GM18499 (cell line): ENCODE results near the gene TRIM71.
"Not testable (repeated sequence)": the region's sequence is repeated elsewhere in the genome, so short reads cannot be mapped to it uniquely, and the experiment has no call there.

ENCODE experiments used
- ATAC-seq: cut with Tn5 transposase; IDR thresholded peaks from one replicate; pipeline ENCODE4 v1.9.1; 2021; ENCODE audit warnings: moderate number of reproducible peaks; ENCODE audit not compliant: insufficient read depth, unreplicated experiment

Gene TRIM71

DNA sequence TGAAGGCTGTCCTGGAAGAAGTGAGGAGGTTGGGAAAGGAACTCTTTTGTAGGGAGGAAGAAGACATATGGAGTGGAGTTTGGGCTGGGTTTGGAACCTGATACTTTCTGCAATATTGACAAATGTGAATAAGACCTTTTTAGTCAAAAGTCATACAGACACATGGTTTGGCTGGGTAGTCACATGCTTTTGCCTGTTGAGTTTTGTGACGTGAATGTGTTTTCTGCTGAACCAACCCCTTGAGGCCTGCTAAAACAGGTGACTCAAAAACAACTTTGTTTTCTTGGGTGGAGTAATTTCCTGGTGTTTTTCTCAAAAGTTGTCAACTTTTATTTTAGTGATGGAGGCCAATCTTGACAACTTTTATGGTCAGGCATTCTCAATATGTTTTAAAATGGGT lies 94.2 kb downstream of the TRIM71 start:
- no peak for ATAC-seq

DNA sequence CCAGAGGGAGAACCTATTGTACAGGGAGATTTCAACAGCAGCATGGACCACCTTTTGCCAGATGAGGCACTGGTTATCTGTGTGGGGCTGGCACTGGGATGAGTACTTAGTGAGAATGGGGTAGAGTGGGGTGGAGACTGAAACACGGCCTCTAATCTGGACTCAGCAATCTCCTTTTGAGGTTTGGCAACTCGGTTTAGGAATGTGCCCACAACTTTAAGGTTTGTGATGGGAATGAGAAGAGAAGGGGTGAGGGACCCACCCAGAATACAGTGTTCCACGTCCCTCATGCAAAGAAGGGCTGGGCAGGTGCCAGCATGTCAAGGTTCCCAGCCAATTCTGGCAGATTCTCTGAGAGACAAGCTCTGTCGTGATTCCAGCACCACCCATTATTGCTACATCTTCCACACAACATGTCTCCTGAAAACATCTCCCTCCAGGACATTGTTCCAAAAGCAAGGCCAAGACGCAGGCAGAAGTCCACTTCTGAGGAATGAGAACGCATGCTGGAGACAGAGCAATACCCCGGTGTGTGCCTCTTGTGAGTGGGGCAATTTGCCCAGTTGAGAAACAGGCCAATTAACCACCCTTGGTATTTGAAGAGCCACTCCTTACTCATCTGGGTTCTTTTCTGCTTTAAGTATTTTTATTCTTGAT lies 96.1 kb downstream of the TRIM71 start:
- no peak for ATAC-seq

- no peak for ATAC-seq
Measured at GRCh38 chr3:32919920-32920319, 102.1 kb downstream of the TRIM71 start.

- no peak for ATAC-seq
Measured at GRCh38 chr3:32922078-32922477, 104.3 kb downstream of the TRIM71 start.

- no peak for ATAC-seq
Measured at GRCh38 chr3:32930161-32930560, 112.4 kb downstream of the TRIM71 start.

GRCh38 chr3:32931273-32931672 lies 113.5 kb downstream of the TRIM71 start:
- ATAC-seq: not testable (repeated sequence)

DNA sequence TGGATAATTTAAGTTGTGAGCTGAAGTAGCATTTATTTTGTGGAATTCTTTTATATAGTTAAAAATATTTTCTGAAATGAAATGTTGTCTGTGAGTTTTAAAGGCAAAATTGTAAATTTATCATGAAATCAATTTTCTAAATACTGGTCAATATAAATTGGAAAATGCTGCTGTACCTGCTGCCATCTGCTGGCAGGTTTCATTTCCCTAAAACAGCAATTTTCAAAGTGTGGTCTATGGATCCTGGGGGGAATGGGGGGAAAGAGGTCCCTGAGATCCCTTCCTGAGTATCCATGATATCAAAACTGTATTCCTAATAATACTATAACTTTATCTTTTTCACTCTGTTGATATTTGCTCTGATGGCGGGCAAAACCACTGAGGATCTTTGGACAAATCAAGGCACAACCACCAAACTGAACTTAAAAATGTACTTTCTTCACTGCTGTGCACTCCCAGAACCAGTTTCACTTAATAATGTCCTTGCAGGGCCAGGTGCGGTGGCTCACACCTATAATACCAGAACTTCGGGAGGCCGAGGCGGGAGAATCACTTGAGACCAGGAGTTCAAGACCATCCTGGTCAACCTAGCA lies 116.4 kb downstream of the TRIM71 start:
- ATAC-seq: no peak

GRCh38 chr3:32937331-32937730 lies 119.5 kb downstream of the TRIM71 start:
- ATAC-seq: no peak

GRCh38 chr3:32939531-32940284 lies 121.9 kb downstream of the TRIM71 start:
- not testable (repeated sequence) for ATAC-seq

DNA sequence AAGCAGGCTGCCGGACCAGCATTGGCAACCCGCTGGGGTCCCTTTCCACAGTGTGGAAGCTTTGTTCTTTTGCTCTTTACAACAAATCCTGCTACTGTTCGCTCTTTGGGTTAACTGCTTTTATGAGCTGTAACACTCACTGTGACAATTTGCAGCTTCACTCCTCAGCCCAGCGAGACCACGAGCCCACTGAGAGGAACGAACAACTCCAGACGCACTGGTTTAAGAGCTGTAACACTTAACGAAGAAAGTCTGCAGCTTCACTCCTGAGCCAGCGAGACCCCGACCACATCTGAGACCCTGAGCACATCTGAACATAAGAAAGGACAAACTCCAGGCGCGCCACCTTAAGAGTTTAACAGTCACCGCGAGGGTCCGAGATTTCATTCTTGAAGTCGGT lies 122.9 kb downstream of the TRIM71 start:
- ATAC-seq: no peak

DNA sequence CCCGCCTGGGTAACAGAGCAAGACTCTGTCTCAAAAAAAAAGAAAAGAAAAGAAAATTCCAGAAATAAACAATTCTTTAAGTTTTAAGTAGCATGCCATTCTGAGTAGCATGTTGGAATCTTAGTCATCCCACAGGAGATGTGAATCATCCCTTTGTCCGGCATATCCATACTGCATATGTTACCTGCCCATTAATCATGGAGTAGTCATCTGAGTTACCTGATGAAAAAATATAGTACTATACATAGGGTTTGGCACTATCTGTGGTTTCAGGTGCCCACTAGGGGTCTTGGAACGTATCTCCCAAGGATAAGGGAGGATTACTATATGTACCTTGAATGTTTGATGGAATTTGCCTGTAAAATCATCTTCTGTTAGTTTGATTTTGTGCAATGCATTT lies 127.3 kb downstream of the TRIM71 start:
- no peak for ATAC-seq

GRCh38 chr3:32945598-32945997 lies 127.8 kb downstream of the TRIM71 start:
- not testable (repeated sequence) for ATAC-seq

- no peak for ATAC-seq
Measured at GRCh38 chr3:32946973-32947788, 129.4 kb downstream of the TRIM71 start.
